HL-60 (cell line): ENCODE data around the gene SLC12A3.

Source experiments
- CTCF ChIP-seq: IDR thresholded peaks from one replicate; pipeline ENCODE4 v1.5.1; 2011; ENCODE audit warnings: low read length, control low read depth, inconsistent platforms; ENCODE audit not compliant: insufficient read depth
- POLR2AphosphoS5 ChIP-seq: IDR thresholded peaks from 2 replicates; pipeline ENCODE4 v1.6.1; 2012; ENCODE audit warnings: low read depth

- TF ChIP-seq CTCF, result no peak
- no peak for TF ChIP-seq POLR2AphosphoS5
Observed at GRCh38 chr16:56946767-56947603, 82.0 kb downstream of the SLC12A3 start.
